Stimulated activated CD4-positive, alpha-beta T cell treated with anti-CD3 and anti-CD28 coated beads, Interleukin-15, amount 100 ng/mL, for 48 hours (primary cell): ENCODE results near the gene NR2F1.

ENCODE experiments used
- DNase-seq, 2 donors: peaks; one replicate each; pipeline ENCODE4 v3.0.0-alpha.2; 2020; ENCODE audit warnings: low read depth in 2 of 2

The NR2F1 gene

DNA sequence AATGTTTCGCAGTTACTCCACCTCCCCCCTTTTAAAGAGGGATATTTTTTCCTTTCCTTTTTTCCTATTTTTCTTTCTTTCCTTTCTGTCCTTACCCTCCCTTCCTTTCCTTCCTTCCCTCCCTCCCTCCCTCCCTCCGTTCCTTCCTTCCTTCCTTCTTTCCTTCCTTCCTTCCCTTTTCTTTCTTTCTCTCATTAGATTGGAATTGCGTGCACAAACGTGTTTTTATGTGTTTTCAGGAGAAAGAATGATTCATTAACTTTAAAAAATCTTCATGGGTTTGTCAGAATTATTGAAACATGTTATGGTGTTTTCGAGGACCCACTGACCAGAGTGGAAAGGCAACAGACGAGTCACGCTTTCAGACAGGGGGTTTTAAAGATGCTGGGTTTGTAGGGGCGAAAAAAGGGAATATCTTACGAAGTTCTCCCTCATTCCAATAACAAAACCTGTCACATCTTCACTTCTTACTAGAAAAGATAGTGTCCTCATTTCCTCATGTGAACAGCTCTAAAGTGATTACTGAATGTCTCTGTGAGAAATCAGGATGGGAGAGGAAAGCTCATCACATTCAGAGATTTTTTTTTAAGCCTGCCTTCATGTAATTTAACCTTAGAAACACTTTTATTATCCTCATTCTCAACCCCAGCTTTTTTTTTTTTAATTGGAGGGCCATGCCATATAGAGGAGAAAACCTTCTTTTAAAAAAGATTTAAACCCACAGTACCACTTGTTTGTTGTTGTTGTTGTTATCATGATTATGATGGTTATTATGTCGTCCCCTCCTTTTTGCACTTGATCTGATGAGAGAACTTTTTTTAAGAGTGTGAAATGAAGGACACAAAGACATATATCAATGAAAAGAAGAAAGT is 21.9 kb downstream of the NR2F1 start:
- DNase-seq = no peak

DNA sequence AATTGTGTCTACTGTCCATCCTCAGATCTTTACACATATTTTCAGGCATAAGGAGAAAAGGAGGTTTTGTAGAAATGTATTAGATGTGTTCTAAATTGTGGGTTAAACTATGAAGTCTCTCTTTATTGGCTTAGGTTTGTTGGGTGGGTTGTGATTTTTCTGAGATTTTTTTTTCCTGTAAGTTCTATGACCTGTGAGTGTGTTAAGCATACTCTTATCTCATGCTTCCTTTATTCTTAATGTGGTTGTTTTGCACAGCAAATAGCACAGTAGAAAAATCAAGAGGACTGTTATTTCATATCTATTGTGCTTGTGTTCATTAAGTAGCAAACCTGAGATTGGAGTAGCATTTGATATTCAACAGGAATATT is 23.3 kb downstream of the NR2F1 start:
- DNase-seq = no peak

DNA sequence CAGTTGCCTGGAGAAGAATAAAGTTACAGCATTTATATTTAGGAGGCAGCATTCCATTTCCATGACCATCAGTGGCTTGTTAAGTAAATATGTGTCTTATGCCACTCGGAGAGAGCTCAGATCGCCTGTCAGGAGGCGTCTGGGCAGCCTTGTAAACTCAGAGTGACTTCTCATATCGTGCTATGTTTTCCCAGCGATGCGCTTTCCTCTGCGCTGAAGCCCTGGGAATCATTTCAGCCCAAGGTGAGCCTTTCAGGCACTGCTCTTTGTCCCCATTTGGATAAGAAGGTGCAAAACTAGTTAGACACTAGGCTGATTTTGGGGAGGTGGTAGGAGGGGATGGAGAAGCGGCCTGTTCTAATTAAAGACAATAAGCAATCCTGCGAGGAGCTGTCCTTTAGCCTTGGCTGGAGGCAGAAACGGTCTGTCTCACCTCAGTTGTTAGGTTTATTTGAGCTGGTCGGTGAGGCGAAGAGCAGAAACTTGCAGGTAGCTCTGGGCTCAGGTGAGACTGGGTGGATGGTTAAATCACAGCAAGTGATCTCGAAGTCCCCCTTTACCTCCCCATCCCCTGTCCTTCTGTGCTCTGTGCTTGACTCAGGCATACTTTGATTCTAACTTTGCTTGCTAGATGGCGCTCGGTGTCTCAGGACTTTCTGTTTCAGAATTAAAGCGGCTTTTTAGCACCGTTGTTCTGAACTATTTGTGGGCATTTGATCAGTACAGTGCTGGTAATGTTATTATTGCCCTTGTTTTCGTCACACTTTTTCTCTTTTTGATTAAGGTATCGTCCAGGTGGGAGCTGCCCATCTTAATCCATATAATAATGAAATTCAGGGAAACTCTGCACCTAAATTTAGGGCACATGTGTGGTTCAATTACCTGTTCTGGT is 24.6 kb downstream of the NR2F1 start:
- no peak for DNase-seq

DNA sequence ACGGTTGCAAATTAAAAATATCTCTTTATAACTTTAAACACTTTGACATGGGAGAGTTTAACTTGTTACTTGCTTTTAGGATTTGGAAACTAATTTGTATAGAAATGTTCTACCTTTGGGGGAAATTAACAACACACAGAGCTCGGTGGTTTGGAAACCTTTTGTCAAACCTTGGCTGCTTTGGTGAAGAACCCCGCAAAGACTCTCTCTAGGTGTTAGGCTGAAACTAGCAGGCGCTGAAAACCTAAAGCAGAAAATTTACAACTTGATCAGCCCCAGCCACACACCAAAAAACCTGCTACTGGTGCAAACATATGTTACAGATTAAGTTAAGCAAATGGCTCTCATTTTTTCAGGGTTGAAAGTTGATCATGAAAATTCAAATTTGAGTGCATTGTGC is 25.8 kb downstream of the NR2F1 start:
- DNase-seq = no peak

- DNase-seq = no peak
Measured at GRCh38 chr5:93609762-93610161, 26.7 kb downstream of the NR2F1 start.

- no peak for DNase-seq
Measured at GRCh38 chr5:93610581-93611272, 27.7 kb downstream of the NR2F1 start.

DNA sequence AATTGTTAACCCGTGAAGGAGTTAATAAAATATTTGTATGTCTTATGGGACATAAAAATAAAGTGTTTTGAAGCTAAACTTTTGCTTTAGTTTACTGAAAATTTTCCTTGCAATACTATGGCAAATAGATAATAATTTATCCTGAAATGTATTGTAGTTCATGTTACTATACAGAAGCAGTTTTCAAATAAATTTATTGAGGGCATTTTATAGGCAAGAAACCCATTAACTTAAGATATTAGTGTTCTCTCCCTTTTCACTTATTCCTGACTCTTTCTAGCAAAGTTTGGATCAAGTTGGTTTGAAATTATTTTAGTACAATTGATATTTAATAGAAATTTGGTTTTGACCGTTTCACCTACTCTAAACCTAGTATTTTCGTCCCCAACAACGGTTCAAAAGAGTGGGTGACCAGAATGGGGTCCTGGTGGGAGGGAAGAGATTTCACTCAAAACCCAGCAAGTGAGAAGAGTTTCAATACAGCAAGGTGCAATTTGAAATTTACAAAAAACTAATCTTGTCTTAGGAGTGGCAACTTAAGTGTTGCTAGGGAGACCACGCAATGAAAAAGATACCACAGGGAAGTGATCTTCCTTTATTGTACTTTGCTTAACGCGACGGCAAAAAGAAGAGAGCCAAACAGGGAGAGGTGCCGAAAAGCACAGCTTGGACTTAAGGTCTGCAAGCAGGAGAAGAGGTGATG is 28.4 kb downstream of the NR2F1 start:
- DNase-seq = no peak

GRCh38 chr5:93611976-93612854 is 29.2 kb downstream of the NR2F1 start:
- DNase-seq = no peak

GRCh38 chr5:93612855-93613243 is 29.8 kb downstream of the NR2F1 start:
- DNase-seq = no peak

- DNase-seq = no peak
Measured at GRCh38 chr5:93616538-93617174, 33.6 kb downstream of the NR2F1 start.

GRCh38 chr5:93620487-93621326 is 37.7 kb downstream of the NR2F1 start:
- DNase-seq = peak; percentile 25 to 35

- DNase-seq = no peak
Measured at GRCh38 chr5:93621327-93621798, 38.3 kb downstream of the NR2F1 start.

GRCh38 chr5:93622240-93622885 is 39.3 kb downstream of the NR2F1 start:
- DNase-seq = no peak

DNA sequence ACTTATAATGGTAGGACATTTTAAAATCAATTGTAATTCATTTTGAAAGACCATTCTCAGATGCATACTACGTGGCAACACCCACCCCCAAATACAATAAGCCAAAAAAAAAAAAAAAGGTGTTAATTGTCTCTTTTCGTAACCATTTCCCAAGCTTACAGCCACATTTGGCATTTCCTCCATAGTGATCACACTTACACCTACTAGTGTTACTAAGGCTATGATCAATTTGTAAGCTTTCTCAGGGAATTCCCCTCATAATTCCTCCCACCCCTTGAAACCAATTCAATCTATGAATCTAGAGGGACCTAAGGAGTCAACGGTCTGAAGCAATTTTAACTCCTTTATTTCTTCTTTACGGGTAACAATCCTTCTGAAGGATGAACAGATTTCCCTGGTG is 40.1 kb downstream of the NR2F1 start:
- DNase-seq = no peak

GRCh38 chr5:93626801-93627200 is 43.8 kb downstream of the NR2F1 start:
- no peak for DNase-seq

- DNase-seq = no peak
Measured at GRCh38 chr5:93632327-93632726, 49.3 kb downstream of the NR2F1 start.

DNA sequence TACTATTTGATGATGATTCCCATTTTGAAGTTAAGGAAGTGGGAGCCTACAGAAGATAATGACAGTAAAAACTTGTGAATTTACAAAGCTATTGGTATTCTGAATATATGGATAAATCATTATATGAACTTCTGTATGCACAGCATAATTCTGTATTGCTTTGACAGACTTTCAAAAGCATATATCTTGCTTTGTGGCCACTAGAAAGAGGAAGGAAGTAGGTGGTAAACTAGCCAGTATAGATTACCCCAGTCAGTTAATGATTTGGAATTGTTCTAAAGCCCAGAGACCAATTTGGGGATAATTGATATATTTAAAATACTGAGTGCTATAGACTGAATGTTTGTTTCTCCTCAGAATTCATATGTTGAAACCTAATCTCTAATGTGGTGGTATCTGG is 53.0 kb downstream of the NR2F1 start:
- no peak for DNase-seq

DNA sequence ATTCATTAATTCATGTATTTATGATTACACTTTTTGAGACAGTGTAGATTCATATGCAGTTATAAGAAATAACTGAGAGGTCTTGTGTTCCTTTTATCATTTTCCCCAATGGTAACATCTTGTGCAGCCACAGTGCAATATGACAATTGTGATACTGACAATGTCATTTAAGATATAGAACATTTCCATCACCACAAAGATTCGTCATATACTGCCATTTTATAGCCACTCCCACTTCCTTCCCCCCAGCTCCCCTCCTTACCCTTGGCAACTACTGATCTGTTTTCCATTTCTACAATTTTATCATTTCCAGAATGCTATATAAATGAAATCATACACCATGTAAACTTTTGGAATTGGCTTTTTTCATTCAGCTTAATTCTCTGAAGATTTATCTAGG is 53.8 kb downstream of the NR2F1 start:
- no peak for DNase-seq

- DNase-seq = no peak
Measured at GRCh38 chr5:93637697-93638096, 54.7 kb downstream of the NR2F1 start.
